GM18909 (cell line): Measurements from ENCODE around the gene PNKD.

Source experiments
- ATAC-seq: cut with Tn5 transposase; IDR thresholded peaks from one replicate; pipeline ENCODE4 v1.9.1; 2021; ENCODE audit warnings: mild to moderate bottlenecking; ENCODE audit not compliant: unreplicated experiment, poor library complexity

The PNKD gene

DNA sequence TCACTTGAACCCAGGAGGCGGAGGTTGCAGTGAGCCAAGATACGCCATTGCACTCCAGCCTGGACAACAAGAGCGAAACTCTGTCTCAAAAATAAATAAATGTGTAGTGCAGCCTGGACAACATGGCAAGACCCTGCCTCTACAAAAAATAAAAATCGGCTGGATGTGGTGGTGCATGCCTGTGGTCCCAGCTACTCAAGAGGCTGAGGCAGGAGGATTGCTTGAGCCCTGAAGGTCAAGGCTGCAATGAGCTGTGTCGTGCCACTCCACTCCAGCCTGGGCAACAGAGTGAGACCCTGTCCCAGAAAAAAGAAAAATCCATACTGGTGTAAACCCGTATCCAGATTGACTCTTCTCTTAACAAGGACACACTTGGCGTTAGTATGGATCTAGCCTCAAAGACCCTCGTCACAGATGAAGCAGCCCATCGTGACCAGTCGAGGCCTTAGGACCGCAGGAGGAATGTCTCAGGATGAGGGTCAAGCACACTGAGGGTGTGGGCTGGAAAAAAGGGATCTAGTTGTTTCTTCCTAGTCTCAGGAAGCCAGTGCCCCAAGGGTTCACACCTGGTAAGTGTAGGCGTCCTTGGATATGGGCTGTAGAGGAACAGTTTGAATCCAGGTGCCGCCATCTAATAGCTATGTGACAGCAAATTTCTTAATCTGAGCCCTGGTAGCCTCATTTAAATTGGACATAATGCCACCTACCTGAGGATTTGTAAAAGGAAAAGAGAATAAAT is 13.5 kb upstream of the PNKD start:
- peak; percentile 3 for ATAC-seq

DNA sequence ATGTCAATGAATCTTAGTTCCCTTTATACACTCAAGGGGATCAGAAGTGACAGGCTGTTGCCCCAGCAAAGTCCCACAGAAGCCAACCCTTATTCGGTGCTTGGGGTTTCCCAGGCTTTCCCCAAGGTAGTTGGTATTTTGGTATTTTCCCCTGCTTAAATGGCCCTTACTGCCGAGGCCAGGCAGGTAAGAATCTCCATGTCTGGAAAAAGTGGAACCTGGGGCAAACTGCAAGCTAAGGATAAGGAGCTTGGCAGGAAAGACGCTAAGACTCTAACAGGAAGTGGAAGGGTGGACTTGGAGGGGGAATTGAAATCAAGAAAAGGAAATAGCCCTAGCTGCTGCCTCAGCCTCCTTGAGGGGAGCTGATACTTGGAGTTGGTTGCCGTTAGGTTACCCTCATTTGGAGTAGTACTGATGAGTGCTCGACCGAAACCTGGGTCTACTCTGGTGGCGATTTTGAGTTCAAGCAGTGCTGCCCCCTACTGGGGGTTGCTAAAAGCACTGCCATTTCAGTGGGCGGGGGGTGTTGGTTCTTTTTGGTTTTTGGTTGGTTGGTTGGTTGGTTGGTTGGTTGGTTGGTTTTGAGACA is 12.8 kb upstream of the PNKD start:
- peak; percentile 81 for ATAC-seq

DNA sequence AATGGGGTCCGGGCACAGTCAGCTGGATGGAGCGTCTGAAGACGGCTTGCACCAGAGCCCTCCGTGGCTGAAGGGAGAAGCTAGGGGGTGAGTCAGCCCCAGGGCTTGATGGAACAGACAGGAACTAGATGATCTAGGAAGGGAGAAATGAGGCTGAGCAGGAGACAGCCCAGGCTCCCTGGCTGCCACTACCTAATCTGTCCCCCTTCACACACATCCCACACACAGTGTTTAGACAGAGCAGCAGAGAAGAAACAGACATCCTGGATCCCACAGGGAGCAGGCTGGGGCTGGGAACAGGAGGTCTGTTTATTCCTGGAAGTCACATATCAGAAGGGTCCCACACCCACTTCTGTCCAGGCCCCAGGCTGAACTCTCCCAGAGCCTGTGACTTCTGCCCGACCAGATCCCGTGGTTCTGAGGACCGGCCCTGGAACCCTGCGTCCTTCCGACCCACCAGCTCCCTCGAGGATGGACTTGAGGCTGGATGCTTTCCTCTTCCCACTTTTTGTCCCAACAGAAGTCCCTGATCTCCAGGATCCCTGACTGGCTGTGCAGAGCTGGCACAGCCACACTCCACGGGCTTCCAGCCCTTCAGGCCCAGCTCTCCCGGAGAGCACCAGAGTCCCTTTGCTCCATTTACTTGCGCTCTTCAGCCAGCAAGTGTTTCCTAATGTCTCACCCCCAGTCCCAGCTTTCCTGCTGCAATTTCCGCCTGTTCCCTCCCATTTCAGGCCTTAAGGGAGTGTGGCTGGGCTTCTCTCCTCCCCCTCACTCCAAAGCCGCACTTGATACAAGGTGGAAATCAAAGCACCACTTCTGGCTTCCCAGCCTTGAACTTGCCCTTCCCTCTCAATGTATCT is 11.0 kb upstream of the PNKD start:
- no peak for ATAC-seq

DNA sequence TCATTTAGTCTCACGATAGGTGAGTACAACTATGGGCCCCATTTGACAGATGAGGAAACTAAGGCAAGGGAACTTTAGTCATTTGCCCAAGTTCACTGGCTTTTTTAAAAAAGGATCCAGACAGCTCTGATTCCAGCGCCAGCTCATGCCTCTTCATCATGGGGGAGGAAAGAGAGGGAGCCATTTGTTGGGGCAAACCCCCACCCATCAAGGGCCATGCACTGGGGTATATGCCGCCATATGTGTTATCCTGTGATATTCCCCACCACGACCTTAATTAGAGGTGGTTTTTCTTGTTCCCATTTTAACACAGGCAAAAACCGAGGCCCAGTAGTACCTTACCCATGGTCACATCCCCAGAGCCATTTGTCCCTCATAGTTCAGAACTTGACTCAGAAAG is 10.2 kb upstream of the PNKD start:
- ATAC-seq = no peak

DNA sequence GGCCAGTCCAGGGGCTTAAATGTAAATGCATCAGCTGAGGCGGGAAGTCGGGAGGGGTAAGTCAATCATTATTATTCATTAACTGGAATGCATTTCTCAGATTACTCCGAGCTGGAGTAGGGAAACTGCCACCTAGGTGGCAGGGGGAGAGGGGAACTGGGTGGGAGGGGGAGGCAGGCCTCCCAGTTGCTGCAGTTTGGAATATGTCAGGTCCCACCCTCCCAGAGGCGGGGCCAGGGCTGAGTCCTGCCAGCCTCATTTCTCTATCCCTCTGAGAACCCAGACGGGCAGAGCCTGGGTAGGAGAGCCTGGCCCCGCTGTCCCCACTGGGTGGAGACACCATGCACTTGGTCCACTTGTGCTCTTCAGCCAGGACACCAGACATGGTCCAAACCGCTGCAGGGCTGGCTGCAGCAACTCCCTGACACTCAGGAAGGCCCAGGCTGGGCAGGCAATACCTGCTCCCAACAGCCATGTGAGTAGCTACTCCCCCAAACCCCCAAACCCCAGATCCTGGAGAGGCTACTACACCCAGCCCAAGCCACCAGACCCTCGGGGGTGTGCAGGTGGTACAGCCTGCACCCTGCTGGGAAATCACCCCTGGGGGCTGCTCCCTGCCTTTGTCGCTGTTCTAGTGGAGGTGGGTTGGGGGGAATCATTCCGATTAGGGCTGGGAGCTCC is 9.4 kb upstream of the PNKD start, which contains the start of gene GPBAR1:
Gene GPBAR1, plus strand, starts transcription at position 274 of the 681 bp plus-strand sequence. CDS start 1,710 bp downstream, outside the sequence.
- no peak for ATAC-seq

DNA sequence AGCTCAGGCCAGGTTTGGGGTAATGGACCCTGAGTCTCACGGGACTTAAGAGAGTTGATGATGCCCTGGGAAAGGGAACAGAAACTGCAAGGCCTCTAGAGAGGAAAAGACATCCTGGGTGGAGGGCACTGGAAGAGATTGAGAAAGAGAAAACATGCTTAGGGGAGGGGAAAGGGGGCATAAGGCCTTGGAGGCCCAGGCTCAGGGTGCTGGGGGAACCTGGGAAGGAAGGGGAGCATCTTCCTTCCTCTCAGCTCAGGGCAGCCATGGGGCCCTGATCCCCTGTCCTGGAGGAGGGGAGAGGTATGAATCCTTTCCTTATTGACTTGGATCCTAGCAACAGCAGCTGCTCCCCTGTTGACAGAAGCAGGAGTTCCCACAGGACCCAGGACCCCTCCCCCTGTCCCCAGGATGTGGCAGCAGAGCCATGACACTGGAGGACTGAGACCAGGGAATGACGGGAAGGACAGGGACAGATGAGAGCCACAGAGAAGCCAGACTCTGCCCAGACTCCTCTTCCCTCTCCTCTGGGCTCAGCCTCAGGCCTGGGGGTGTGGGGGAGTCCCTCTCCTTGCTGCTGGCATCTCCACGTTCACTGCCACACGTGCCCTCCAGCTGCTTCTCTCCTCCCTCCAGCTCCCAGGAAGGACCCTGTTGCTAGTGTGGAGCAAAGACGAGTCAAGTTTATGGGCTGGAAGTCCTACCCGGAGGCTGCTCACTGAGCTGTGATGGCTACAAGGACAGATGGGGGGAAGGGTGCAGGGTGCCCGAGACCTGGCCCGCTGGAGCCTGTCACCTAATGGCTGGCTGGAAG is 8.7 kb upstream of the PNKD start:
- no peak for ATAC-seq

DNA sequence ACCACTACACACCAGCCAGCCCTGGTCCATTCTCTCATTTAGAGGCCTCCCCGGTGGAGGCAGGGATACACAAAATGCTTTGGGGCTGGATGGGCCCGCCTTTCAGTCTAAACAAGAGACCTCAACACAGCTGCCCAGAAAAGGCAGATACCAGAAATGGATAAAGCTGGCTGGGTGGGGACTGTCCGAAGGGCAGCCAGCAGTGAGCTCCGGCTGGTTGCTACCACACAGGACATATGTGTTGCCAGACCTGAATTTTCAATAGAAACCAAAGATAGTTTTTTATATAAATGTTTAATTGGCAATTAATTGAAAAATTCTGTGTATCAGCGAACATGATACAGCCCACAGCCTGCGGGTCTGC is 8.1 kb upstream of the PNKD start:
- ATAC-seq = no peak

DNA sequence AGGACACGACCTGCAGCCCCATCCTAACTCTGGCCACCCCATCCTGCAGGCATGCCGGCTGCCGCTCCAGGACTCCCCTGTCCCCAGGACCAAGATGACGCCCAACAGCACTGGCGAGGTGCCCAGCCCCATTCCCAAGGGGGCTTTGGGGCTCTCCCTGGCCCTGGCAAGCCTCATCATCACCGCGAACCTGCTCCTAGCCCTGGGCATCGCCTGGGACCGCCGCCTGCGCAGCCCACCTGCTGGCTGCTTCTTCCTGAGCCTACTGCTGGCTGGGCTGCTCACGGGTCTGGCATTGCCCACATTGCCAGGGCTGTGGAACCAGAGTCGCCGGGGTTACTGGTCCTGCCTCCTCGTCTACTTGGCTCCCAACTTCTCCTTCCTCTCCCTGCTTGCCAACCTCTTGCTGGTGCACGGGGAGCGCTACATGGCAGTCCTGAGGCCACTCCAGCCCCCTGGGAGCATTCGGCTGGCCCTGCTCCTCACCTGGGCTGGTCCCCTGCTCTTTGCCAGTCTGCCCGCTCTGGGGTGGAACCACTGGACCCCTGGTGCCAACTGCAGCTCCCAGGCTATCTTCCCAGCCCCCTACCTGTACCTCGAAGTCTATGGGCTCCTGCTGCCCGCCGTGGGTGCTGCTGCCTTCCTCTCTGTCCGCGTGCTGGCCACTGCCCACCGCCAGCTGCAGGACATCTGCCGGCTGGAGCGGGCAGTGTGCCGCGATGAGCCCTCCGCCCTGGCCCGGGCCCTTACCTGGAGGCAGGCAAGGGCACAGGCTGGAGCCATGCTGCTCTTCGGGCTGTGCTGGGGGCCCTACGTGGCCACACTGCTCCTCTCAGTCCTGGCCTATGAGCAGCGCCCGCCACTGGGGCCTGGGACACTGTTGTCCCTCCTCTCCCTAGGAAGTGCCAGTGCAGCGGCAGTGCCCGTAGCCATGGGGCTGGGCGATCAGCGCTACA is 7.4 kb upstream of the PNKD start:
- no peak for ATAC-seq

DNA sequence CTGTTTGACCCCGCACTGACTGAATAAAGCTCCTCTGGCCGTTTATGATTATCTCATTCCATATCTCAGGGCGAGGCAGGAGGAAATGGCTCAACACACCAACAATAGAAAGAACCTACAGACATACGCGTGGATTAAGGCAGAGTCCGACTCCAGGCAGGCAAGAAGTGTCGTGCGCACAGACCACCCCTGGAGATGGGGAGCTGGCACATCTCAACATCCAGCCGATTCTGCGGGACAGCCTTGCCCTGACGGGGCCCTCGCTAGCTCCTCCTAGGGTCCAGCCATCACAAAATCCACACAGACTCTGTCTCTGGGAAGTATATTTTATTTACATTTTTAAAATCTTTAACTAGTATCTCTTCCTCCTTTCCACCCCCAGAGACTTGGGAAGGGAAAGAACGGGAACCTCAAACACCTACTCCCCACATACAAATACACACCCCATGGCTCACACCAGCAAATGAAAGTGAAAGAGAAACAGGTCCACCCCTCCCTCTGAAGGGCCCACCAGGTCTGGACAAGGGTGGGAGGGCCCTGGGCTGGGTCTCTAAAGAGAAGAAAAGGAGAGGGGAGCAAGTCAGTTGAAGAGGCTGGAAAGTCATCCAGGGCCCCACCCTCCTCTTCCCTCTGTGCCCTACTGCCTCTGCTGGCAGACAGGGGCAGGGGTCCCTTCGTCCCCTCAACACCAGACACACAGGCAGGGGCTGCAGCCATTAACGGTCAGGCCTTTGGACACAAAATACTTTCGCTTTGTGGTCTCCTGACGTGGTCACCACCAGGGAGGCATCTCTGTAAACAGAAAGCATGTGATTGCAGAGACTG is 6.3 kb upstream of the PNKD start:
- ATAC-seq = no peak

DNA sequence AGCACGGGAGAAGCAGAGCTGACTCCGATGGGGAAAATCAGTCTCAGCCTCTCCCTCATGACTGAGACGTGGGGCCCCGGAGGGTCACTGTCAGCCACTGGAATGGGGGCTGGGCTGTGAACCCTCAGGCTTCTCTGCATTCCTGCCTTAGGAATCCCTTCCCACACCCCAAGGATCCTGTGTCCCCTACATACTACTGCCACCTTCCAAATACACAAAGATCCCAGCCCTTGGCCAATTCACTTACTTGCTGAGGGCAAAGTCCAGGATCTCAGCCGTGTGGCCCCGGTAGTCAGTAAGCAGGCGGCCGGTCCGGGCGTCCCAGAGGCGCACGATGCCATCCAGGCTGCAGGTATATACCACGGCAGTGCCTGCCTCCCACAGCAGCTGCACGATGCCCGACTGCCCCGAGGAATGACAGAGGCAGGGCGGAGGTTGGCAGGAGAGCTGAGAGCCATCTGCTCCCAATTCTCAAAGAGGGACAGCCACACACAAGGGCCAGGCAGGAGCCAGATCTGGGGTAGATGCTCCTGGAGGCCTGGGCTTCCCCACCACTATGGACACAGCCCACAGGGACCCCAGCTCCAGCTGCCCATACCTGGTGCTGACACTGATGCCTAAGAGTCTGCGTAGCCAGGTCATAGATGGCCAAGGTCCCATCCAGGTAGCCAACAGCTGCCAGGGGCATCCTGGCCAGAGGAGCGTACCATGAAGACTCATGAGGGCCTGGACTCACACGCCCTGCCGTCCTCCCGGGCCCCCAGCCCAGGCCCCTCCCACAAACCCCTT is 5.4 kb upstream of the PNKD start:
- ATAC-seq = no peak

DNA sequence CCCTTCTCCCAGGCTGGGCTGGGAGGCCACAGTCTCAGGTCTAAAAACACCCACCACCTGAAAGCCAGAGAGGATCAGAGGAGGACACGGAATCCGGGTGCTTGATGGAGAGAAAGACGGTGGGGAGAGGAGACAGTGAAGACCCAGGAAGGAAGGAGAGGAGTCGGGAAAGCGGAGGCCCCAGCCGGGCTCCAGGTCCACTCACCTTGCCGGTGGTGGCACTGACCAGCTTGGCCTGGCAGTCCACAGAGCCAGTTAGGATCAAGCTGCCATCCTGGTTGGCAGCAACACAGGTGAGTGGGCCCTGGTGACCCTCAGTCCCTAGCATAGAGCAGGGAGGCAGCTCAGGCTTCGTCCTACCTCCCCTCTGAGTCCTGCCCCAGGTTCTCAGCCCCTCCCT is 4.7 kb upstream of the PNKD start:
- no peak for ATAC-seq

DNA sequence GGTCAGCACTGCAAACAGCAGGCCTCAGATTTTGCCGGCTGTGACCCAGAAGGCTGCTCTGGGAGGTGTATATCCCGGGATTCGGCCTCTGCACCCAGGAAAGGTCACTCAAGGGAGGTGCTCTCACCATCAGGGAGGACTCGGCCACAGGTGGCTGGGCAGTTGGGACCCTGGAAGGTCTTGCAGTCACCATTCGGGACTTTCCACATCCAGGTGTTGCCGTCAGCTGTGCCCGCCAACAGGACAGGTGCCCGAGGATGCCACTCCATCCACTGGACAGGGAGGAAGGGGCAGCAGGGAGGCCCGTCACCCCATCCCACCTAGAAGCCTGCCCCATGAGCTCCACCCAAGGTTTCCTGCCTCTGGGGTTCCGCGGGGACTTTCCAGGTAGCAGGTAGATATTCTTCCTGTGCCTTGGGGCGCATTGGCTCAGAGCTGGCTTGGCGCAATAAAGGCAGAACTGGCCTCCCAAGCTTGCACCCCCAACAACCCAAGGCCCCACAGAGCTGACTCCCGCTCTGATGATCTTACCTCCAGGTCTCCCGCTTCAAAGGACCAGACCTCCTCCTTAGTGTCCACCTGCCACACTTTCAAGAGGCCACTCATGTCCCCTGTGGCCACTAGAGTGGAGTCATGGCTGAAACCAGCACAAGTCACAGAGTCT is 3.9 kb upstream of the PNKD start:
- no peak for ATAC-seq

DNA sequence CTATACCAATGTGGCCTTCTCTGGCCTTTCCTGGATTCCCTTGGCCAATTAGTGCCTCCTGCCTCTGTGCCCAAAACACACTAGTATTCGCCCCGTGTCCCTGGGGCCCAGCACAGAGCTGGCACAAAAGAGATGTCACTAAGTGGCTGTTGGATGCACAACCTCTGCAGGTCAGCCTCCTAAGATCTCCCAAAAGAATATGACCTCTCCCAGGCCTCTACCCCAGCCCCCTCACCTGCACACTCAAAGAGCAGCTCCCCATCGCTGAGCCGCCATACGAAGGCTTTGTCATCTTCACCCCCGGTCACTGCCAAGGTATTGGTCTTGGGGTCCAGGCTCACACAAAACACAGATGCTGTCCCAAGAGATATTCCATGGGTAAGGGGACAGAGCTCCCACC is 3.1 kb upstream of the PNKD start:
- no peak for ATAC-seq

DNA sequence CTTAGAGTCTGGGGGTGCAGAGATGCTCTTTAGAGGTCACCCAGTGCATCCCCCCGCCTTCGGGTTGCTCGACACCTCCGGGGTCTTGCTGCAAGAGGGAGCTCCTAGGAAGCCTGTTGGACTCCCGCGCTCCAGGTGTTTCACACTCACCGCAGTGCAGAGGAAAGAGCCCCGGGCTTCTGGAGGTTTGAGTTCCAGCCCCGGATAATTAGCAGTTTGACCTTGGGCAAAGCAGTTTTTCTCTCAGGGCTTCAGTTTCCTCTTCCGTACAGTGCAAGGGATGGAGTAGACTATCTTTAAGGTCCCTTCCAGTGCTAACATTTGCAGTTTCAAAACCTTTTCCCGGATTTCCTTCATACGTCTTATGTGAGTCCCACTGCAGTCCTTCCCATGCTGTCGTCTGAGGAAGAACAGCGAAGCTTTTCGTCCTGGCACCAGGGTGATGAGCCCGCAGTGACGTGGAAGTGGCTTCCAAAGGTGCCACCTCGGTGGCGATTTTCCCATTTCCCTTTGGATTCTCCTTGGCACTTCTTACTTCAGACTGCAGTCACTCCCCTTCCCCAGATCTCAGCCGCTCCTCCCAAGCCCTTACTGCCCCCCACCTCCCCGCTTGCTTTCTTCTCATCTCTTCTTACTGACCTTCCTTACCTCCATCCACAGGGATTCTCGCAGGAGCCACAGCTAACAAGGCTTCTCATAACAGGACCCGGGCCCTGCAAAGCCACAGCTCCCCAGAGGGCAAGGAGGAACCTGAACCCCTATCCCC is 585 bp downstream of the PNKD start:
- ATAC-seq = no peak

DNA sequence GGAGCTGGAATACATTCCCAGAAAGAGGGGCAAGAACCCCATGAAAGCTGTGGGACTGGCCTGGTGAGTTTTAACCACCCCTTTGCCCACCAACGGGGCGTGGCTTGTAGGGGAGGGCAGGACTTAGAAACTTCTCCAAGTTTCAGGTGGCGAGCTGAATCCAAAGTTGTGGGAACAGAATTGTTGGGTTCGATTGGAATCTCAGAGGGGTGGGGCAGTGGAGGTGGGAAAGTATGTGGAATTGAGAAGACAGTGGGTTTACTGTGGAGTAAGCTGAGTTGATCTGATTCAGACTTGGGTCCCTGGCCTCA is 1.1 kb downstream of the PNKD start:
- ATAC-seq = no peak

DNA sequence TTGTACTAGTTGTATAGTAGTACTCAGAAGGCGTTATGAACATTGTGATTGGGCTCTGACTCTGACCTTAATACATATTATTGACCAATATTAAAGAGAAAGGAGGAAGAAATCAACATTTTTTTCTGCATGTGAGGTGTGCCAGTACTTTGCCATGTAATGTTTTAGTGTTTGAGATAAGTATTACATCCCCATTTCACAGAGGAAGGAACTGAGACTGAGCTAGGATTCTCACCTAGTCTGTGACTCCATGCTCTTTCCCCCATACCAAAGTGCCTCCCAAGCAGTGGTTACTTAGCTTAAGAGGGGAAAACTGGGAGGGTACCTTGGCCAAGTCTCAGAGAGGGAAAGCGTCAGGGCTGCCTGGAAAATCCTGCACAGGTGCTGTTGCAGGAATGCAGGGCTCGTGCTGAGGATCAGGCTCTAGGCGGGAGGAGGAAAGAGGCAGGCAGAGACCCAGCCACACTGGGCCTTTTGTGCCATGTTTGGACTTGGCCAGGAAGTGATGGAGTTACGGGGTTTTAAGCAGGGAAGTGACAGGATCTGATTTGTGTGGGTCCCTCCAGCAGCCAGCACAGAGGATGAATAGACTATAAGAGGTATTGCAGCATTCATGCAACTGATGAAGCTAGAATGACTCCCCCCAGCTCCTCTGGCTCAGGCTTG is 1.7 kb downstream of the PNKD start:
- ATAC-seq = no peak
